NT2/D1 (cell line): ENCODE results near the gene IPO8.

Experiments used
- DNase-seq: peaks from one replicate; pipeline ENCODE4 v3.0.0-alpha.2; 2011; ENCODE audit warnings: low read depth, low spot score
- H3K27me3 ChIP-seq: 2 replicates; pipeline ENCODE4 v1.6.0; 2011; ENCODE audit warnings: mild to moderate bottlenecking; ENCODE audit not compliant: insufficient read length, insufficient read depth
- H3K36me3 ChIP-seq: 2 replicates; pipeline ENCODE4 v1.6.1; 2011; ENCODE audit warnings: mild to moderate bottlenecking, low read length, mixed read lengths; ENCODE audit not compliant: insufficient read depth, insufficient read length
- H3K4me1 ChIP-seq: 2 replicates; pipeline ENCODE4 v1.5.1; 2011; ENCODE audit not compliant: insufficient read depth, insufficient read length
- H3K4me3 ChIP-seq: 2 replicates; pipeline ENCODE4 v1.5.1; 2011; ENCODE audit warnings: low read depth; ENCODE audit not compliant: insufficient read length
- H3K9ac ChIP-seq: 2 replicates; pipeline ENCODE4 v1.6.0; 2011; ENCODE audit warnings: low read depth; ENCODE audit not compliant: insufficient read length
- H3K9me3 ChIP-seq: 2 replicates; pipeline ENCODE4 v1.5.1; 2011; ENCODE audit warnings: mild to moderate bottlenecking, low read length; ENCODE audit not compliant: insufficient read depth
- SUZ12 ChIP-seq: IDR thresholded peaks from 2 replicates; pipeline ENCODE4 v1.6.1; 2011; ENCODE audit not compliant: insufficient read length, insufficient read depth; ENCODE audit errors: extremely low read depth
- YY1 ChIP-seq: IDR thresholded peaks from 2 replicates; pipeline ENCODE4 v1.6.1; 2011; ENCODE audit not compliant: insufficient read length, insufficient read depth
- ZNF274 ChIP-seq: IDR thresholded peaks from 2 replicates; pipeline ENCODE4 v1.6.1; 2011; ENCODE audit warnings: mild to moderate bottlenecking, low read depth, low read length

The IPO8 gene

DNA sequence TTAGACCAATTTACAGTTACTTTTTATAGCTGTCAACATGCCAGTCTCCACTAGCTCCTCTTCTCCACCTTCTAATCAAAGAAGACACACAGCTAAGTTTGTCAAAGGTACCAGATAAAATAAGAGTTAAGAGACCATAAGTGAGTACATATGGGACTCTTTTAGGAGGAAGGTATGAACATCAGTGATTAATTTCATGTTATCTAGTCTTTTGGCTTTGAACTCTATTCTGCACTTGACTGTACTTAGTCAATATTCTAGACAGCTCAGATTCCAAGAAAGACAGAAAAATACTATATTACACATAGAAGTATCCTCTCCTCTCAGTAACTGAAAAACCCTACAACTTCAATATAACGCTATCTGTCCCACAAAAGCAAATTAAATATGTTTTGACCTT is 31.0 kb upstream of the IPO8 start:
- Histone ChIP-seq H3K4me3 (no peak overlapping the region), H3K36me3 (peaks cover 83% of the 10 kb centered on the region), H3K9me3 (no peaks in the 10 kb centered on the region), H3K27me3 (no peaks in the 10 kb centered on the region), H3K9ac (no peak overlapping the region), H3K4me1 (no peaks in the 10 kb centered on the region)
- TF ChIP-seq YY1 (no peak), ZNF274 (no peak), SUZ12 (no peak)
- no peak for DNase-seq

DNA sequence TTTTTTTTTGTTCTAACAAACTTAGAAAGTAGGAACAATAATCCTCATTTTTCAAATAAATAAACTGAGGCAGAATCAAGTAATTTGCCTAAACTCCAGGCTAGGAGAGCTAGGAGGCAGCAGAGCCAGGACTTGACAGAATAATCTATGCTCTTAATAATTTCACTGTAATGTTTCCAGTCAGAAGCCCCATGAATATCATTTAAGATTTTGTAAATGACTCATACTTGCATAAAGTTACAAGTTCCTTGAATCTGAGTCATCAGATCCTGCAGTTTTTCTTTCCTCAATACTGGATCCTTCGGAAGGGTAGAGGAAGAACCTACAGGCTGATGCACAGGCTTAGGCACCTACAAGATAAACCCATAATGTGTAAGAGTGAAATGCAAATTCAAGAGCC is 30.1 kb upstream of the IPO8 start:
- TF ChIP-seq YY1 (no peak), ZNF274 (no peak), SUZ12 (no peak)
- Histone ChIP-seq H3K9me3 (no peaks in the 10 kb centered on the region), H3K9ac (no peak overlapping the region), H3K4me1 (no peaks in the 10 kb centered on the region), H3K27me3 (no peaks in the 10 kb centered on the region), H3K4me3 (no peak overlapping the region), H3K36me3 (peaks cover 82% of the 10 kb centered on the region)
- no peak for DNase-seq

DNA sequence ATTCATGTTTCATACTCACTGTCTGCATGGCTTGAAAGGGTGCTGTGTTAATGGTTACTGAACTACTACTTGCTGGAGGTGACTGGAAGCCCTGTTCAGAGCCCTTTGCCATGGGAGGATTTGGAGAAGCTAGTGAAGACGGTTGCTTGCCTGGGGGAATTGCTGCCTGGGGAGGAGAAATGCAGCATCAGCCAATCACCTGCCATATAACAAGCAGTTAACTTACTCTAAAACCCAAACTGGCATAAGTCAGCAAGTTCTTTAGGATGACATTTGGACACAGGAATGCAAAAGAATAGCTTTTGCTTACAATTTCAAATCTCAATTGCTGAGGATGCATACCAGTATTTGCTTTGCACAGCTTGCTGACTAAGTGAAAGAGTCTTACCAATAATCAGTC is 23.4 kb upstream of the IPO8 start:
- H3K9ac ChIP-seq: no peak overlapping the region
- TF ChIP-seq YY1 (no peak), SUZ12 (no peak), ZNF274 (no peak)
- H3K4me1 ChIP-seq: no peaks in the 10 kb centered on the region
- no peak overlapping the region for H3K4me3 ChIP-seq
- H3K36me3 ChIP-seq: peaks cover 67% of the 10 kb centered on the region
- H3K27me3 ChIP-seq: no peaks in the 10 kb centered on the region
- DNase-seq: peak; percentile 65
- no peaks in the 10 kb centered on the region for H3K9me3 ChIP-seq

DNA sequence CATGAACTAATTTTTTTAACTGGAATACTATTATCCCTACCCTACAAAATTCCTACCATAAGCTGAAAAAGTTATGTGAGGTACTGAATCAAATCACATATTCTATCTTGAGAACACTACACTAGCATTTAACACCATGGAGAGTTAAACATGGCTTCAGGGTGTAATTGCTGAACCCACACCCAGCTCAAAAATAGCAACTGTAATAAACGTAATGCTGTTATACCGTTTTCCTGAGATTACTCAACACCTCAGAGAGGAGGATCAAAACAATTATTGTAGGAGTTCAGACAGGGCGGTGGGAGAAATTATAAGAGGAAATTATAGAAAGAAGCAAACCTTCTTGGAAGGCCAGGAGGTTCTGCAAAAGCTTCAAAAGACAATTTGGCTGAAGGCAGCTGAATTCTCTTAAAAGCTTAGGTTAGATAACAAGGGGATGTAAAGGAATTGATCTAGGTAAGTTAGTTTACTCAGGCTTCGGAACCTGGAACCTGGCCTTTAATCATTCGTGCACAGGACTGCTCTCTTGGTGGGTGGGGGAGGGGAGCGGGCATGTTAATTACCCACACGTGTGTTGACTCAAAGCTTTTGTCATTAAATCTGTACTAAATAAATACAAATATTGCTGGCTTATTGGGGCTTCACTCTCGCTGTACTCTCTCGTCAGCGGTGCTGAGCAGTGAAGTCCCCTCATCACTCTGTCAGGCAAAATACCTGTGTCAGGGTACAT is 12.1 kb upstream of the IPO8 start:
- Histone ChIP-seq H3K36me3 (peaks cover 41% of the 10 kb centered on the region), H3K4me3 (no peak overlapping the region), H3K9ac (no peak overlapping the region), H3K4me1 (no peaks in the 10 kb centered on the region), H3K9me3 (no peaks in the 10 kb centered on the region), H3K27me3 (no peaks in the 10 kb centered on the region)
- no peak for TF ChIP-seq SUZ12
- no peak for DNase-seq

DNA sequence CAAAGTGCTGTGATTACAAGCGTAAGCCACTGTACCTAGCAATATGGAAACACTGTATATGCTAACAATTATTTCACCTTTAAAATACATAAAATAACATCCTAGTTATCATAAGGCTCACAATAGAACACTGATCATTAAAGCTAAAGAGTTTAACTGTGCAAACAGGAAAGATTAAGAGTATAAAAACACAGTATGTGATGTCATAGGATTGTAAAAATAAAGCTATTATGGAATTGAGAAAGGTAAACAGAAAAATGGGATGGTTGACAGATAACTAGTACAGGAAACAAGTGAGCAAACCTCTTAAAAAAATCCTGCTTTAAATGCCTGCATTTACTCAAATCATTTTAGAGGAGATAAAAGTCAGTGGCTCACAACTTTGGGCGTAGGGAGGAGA is 10.8 kb upstream of the IPO8 start:
- H3K36me3 ChIP-seq: peaks cover 28% of the 10 kb centered on the region
- H3K4me1 ChIP-seq: no peaks in the 10 kb centered on the region
- no peak overlapping the region for H3K4me3 ChIP-seq
- no peaks in the 10 kb centered on the region for H3K27me3 ChIP-seq
- DNase-seq: no peak
- TF ChIP-seq ZNF274 (no peak), YY1 (no peak), SUZ12 (no peak)
- no peaks in the 10 kb centered on the region for H3K9me3 ChIP-seq
- no peak overlapping the region for H3K9ac ChIP-seq

DNA sequence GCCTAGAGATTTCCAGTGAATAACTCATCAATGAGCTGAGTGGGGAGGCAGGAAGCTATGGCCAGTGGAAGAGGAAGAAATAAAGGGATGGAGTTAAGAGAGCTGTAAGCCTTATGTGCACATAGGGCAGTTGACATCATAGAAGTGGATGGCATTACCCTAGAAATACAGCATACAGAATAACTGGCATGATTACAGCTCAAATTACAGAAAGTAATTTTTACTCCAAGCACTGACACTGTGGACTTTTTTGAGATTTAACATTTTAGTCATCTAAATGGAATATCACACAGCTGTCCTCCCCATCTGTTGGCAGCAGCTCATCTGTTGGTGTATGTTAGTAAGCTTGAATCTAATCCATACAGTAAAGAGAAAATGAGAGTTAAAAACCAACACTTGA is 5.4 kb upstream of the IPO8 start:
- Histone ChIP-seq H3K9ac (no peak overlapping the region), H3K9me3 (no peaks in the 10 kb centered on the region), H3K4me3 (no peak overlapping the region), H3K4me1 (peaks cover 5% of the 10 kb centered on the region), H3K36me3 (no peaks in the 10 kb centered on the region), H3K27me3 (no peaks in the 10 kb centered on the region)
- no peak for DNase-seq
- no peak for TF ChIP-seq YY1
- TF ChIP-seq ZNF274: no peak
- TF ChIP-seq SUZ12: no peak

DNA sequence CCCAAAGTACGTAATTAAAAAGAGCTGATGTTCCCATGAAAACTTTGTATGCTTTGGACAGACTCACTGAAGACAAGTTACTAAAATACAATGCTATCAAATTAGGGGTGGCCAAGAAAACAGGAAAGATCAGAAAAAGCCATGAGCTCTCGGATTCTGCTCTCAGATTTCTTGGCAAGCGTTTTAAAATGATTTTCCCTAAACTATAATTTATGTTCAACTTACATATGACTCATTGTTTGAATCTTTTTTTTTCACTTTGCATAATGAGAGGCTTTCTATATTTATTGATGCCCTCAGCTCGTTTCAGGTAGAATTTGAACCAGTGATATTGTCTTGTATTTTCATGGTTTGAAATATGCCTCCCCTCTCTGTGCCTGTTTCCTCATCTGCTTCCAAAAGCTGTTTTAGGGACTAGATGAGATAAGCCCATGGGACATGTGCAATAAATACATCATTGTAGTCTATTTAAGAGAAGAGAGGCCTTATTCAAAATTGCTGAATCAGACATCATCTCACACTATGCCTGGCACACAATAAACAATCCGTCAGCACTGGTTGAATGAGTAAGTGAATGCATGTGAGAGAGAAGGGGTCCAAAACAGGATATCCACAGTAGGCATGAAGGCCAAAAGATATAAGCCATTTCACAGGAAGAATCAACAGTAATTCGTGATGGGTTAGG is 4.7 kb upstream of the IPO8 start:
- no peaks in the 10 kb centered on the region for H3K27me3 ChIP-seq
- peaks cover 5% of the 10 kb centered on the region for H3K4me1 ChIP-seq
- H3K36me3 ChIP-seq: no peaks in the 10 kb centered on the region
- H3K9me3 ChIP-seq: no peaks in the 10 kb centered on the region
- TF ChIP-seq YY1: no peak
- TF ChIP-seq ZNF274: no peak
- no peak for TF ChIP-seq SUZ12
- DNase-seq: no peak
- H3K9ac ChIP-seq: no peak overlapping the region
- H3K4me3 ChIP-seq: no peak overlapping the region
